Endodermal cell (in vitro differentiated cells): ENCODE measurements around the gene FUZ. TPM values are rescaled to one million over a fixed set of nuclear protein-coding genes. Genes with fewer than 3 reads are reported as not detected.

Experiments used
- DNase-seq: peaks from one replicate; pipeline ENCODE4 v3.0.0-alpha.2; 2017
- H3K27ac ChIP-seq: 2 replicates; pipeline ENCODE4 v1.5.1; 2013; ENCODE audit warnings: mild to moderate bottlenecking, low read depth, low read length, moderate library complexity
- H3K27me3 ChIP-seq: 2 replicates; pipeline ENCODE4 v1.6.1; 2013; ENCODE audit warnings: mild to moderate bottlenecking, low read length, moderate library complexity; ENCODE audit not compliant: insufficient read depth, control insufficient read depth, poor library complexity, severe bottlenecking
- H3K36me3 ChIP-seq: 2 replicates; pipeline ENCODE4 v1.7.0; 2013; ENCODE audit warnings: mild to moderate bottlenecking, low read length, moderate library complexity; ENCODE audit not compliant: control insufficient read depth, insufficient read depth
- H3K4me1 ChIP-seq: one replicate; pipeline ENCODE4 v1.7.0; 2013; ENCODE audit warnings: low read length; ENCODE audit not compliant: control insufficient read depth, insufficient read depth
- H3K4me3 ChIP-seq: 2 replicates; pipeline ENCODE4 v1.5.1; 2013; ENCODE audit warnings: mild to moderate bottlenecking, low read length, moderate library complexity
- H3K9ac ChIP-seq: 2 replicates; pipeline ENCODE4 v1.6.1; 2013; ENCODE audit warnings: mild to moderate bottlenecking, low read length, moderate library complexity; ENCODE audit not compliant: poor library complexity, severe bottlenecking; ENCODE audit errors: extremely low read depth
- H3K9me3 ChIP-seq: 2 replicates; pipeline ENCODE4 v1.6.1; 2013; ENCODE audit warnings: mild to moderate bottlenecking, low read length, moderate library complexity; ENCODE audit not compliant: control insufficient read depth
- H3K27ac Mint-ChIP-seq: 2 replicates; pipeline ENCODE4 v1.8.0; 2020; ENCODE audit warnings: mixed read lengths
- H3K27me3 Mint-ChIP-seq: 2 replicates; pipeline ENCODE4 v1.8.0; 2021; ENCODE audit warnings: mild to moderate bottlenecking, mixed read lengths; ENCODE audit not compliant: insufficient read depth
- H3K36me3 Mint-ChIP-seq: 2 replicates; pipeline ENCODE4 v1.8.0; 2020; ENCODE audit warnings: low read depth, mixed read lengths
- H3K4me1 Mint-ChIP-seq: 2 replicates; pipeline ENCODE4 v1.8.0; 2020; ENCODE audit warnings: mixed read lengths
- H3K4me3 Mint-ChIP-seq: 2 replicates; pipeline ENCODE4 v1.8.0; 2020; ENCODE audit warnings: mild to moderate bottlenecking, moderate library complexity, mixed read lengths
- H3K9me3 Mint-ChIP-seq: 2 replicates; pipeline ENCODE4 v1.8.0; 2020; ENCODE audit warnings: mild to moderate bottlenecking, mixed read lengths
- WGBS, 2 experiments: methylation state at CpG; one replicate each; pipeline versions ENCODE4 v1.1.5 to v1.1.7; 2013; ENCODE audit warnings: missing lambda C conversion rate in 2 of 2, mixed read lengths in 1 of 2; ENCODE audit not compliant: insufficient coverage in 1 of 2, insufficient read length in 1 of 2; 5-methylcytosine and 5-hydroxymethylcytosine counted together
- long read RNA-seq, 4 experiments: library from polyadenylated mRNA in 2 of 4; library from RNA in 1 of 4; library from capped mRNA in 1 of 4; stranded (forward) in 3 of 4; unstranded in 1 of 4; transcript quantifications; one replicate each; pipeline ENCODE4 v2.0.0, GENCODE V29; 2020 to 2021; ENCODE audit warnings: inconsistent platforms in 1 of 4
- polyA plus RNA-seq, 2 experiments: library from polyadenylated mRNA; stranded (reverse); fragments of 50-300 nt; gene quantifications; one replicate each; pipeline ENCODE4 v1.2.3, GENCODE V29; 2013
- total RNA-seq, 2 donors: library from RNA; stranded (reverse); fragmentation: NEBNext Ultra II Directional in 1 of 2; extraction: Animal tissue kit (Norgen Biotek cat#: 25700) in 1 of 2; gene quantifications; 2 replicates in 1 of 2; 3 replicates in 1 of 2; pipeline ENCODE4 v1.2.1, GENCODE V29; 2021
- TF ChIP-seq, protein P1 (sequence below): fragments of 200-600 bp; sonication (generic); conservative IDR thresholded peaks from 2 replicates; pipeline ENCODE4 v1.5.0; 2021; ENCODE audit warnings: antibody characterized with exemption, mild to moderate bottlenecking

The FUZ gene, protein sequence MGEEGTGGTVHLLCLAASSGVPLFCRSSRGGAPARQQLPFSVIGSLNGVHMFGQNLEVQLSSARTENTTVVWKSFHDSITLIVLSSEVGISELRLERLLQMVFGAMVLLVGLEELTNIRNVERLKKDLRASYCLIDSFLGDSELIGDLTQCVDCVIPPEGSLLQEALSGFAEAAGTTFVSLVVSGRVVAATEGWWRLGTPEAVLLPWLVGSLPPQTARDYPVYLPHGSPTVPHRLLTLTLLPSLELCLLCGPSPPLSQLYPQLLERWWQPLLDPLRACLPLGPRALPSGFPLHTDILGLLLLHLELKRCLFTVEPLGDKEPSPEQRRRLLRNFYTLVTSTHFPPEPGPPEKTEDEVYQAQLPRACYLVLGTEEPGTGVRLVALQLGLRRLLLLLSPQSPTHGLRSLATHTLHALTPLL
- total RNA-seq: 10 to 100 TPM; 26.1 to 41.2 TPM
- 33.6 TPM for polyA plus RNA-seq (2013, experiment 1 of 2)
- 32.8 TPM for polyA plus RNA-seq (2013, experiment 2 of 2)
- long read RNA-seq, experiment 1, partial matches to known transcripts: 0 of 10 reads
- long read RNA-seq, experiment 1, other reads (novel, unspliced or antisense): 5 of 10 reads
- long read RNA-seq, experiment 2, transcript FUZ-202 (11 exons, 1,632 nt): minor isoform, 8 of 73 reads
- long read RNA-seq, experiment 2, transcript FUZ-201 (11 exons, 1,675 nt): major isoform, 26 of 73 reads
- long read RNA-seq, experiment 2, partial matches to known transcripts: 2 of 73 reads
- long read RNA-seq, experiment 2, other reads (novel, unspliced or antisense): 33 of 73 reads
- long read RNA-seq, experiment 3, transcript FUZ-201 (11 exons, 1,675 nt): major isoform, 59 of 108 reads
- long read RNA-seq, experiment 3, transcript FUZ-216 (11 exons, 1,524 nt): minor isoform, 6 of 108 reads
- long read RNA-seq, experiment 3, transcript FUZ-202 (11 exons, 1,632 nt): minor isoform, 7 of 108 reads
- long read RNA-seq, experiment 3, partial matches to known transcripts: 5 of 108 reads
- long read RNA-seq, experiment 3, other reads (novel, unspliced or antisense): 31 of 108 reads
- long read RNA-seq, experiment 4, transcript FUZ-201 (11 exons, 1,675 nt): major isoform, 17 of 70 reads
- long read RNA-seq, experiment 4, transcript FUZ-202 (11 exons, 1,632 nt): minor isoform, 6 of 70 reads
- long read RNA-seq, experiment 4, partial matches to known transcripts: 20 of 70 reads
- long read RNA-seq, experiment 4, other reads (novel, unspliced or antisense): 25 of 70 reads

DNA sequence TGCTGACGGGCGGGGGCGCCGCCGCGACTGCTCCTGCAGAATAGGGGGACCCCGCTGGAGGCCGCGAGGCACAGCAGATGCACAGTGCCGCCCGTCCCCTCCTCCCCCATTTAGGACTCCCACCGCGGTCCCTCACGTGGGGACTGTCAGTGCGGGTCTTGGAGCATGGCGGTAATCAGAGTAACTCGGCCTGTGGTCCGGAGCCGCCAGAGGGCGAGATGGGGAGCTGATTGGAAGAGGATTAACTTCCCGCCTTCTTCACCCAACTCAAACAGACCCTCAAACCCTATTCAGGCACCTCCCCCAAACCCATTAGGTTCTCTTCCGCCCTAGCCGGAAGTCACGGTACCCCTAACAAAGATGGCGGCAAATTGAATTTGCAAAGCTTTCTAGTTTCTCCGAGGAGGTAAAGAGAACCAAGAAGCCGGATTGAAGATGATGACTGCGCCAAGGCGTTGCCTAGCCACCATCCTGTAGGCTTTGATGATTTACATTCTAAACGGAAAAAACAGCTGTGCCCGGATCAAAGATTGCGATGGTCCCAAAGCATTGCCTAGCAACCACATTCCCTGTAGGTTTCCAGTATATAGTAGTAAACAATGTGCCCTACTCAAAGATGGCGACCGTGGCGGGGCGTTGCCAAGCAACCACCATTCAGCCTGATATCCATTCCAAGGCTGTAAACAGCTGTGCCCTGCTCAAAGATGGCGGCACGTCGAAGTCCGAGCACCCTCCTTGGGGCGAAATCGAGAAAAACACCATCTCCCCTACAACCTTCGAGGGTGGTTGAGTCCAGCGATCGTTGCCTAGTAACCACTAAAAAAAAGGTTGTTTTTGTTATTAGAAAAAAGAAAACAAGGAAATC lies at the start of gene FUZ:
FUZ (minus strand) TSS at position 296 of the 865 bp plus-strand sequence; CDS start at position 110, 186 bp downstream.
- WGBS, 2 experiments: 0 to 1% methylated on average over 12 to 41 of the region's 45 CpGs
- Histone ChIP-seq H3K4me1 (no peaks in the 10 kb centered on the region), H3K9me3 (no peaks in the 10 kb centered on the region), H3K9ac (peak within 1 kb of the TSS; percentile 94), H3K36me3 (no peaks in the 10 kb centered on the region), H3K27me3 (no peaks in the 10 kb centered on the region), H3K4me3 (peak within 1 kb of the TSS; percentile 89), H3K27ac (peak within 1 kb of the TSS; percentile 95)
- DNase-seq: peak; percentile 99
- TF ChIP-seq, protein P1, sequence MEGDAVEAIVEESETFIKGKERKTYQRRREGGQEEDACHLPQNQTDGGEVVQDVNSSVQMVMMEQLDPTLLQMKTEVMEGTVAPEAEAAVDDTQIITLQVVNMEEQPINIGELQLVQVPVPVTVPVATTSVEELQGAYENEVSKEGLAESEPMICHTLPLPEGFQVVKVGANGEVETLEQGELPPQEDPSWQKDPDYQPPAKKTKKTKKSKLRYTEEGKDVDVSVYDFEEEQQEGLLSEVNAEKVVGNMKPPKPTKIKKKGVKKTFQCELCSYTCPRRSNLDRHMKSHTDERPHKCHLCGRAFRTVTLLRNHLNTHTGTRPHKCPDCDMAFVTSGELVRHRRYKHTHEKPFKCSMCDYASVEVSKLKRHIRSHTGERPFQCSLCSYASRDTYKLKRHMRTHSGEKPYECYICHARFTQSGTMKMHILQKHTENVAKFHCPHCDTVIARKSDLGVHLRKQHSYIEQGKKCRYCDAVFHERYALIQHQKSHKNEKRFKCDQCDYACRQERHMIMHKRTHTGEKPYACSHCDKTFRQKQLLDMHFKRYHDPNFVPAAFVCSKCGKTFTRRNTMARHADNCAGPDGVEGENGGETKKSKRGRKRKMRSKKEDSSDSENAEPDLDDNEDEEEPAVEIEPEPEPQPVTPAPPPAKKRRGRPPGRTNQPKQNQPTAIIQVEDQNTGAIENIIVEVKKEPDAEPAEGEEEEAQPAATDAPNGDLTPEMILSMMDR: peak; percentile 64
- Mint-ChIP-seq H3K4me1 (peaks cover 8% of the 10 kb centered on the region), H3K36me3 (peaks cover 3% of the 10 kb centered on the region), H3K4me3 (peak within 1 kb of the TSS; percentile 84), H3K27ac (peak within 1 kb of the TSS; percentile 100), H3K27me3 (peaks cover 1% of the 10 kb centered on the region), H3K9me3 (no peaks in the 10 kb centered on the region)

DNA sequence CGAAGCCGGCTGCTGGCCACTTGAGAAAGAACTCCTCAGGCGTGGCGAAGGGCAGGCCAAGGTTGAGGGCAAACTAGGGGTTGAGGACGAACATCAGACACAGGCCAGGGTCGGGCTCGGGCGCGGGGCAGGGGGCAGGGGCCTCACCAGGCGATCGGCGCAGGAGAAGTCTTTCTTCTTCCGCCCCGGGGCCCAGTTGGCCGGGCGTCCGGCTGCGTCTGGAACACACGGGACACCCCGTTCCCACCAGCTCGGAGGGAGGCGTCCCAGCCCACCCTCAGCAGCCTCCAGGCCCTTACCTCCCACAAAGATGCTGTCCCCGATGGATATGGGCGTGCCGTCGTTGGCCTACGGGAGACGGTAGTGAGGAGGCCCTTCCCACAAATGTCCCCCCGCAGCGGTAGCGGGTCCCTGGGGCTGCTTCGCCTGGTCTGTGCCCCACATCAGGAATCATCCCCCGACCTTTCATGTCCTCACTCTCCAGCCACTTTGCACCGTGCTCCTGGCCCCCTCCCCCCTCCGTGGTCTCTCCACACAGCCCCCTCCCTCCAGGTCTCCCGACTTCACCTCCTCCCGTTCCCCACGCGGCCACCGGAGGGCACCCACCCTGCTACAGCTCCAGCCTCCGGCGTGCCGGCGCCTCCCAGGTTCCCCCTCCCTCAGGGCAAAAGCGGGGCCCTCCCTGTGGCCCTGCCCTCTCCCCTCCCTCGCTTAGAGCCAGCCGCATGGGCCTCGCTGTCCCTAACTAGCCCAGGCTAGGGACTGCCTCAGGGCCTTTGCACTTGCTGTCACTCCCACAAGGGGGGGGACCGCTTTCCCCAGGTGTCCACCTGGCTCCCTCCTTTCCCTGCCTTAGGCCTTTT lies 49.5 kb upstream of the FUZ start:
- Mint-ChIP-seq H3K27me3 (no peaks in the 10 kb centered on the region), H3K27ac (peak overlapping the region; percentile 14), H3K36me3 (peaks cover 53% of the 10 kb centered on the region), H3K4me1 (peaks cover 12% of the 10 kb centered on the region), H3K9me3 (no peaks in the 10 kb centered on the region), H3K4me3 (no peak overlapping the region)
- Histone ChIP-seq H3K9me3 (no peaks in the 10 kb centered on the region), H3K9ac (no peak overlapping the region), H3K4me1 (no peaks in the 10 kb centered on the region), H3K4me3 (no peak overlapping the region), H3K36me3 (peaks cover 47% of the 10 kb centered on the region), H3K27me3 (no peaks in the 10 kb centered on the region), H3K27ac (no peak overlapping the region)
- TF ChIP-seq, protein P1: peak; percentile 67
- 85 to 88% methylated on average over 24 to 49 of the region's 49 CpGs for whole genome bisulfite sequencing, 2 experiments
- DNase-seq: peak; percentile 89
